Measurements from ENCODE around the gene TIAM2. TPM values are rescaled to one million over a fixed set of nuclear protein-coding genes. Genes with fewer than 3 reads are reported as not detected.
A peak's percentile ranks its signal among the peaks of the same experiment; 100 is the strongest.
"Not testable (repeated sequence)": the region's sequence is repeated elsewhere in the genome, so short reads cannot be mapped to it uniquely, and the experiment has no call there.

TIAM2 gene
- total RNA-seq, 2 experiments from 2014 or later = 10.6 to 11.0 TPM

- H3K27me3 Mint-ChIP-seq = peaks cover 1% of the 10 kb centered on the region
- CTCF ChIA-PET = no interaction called here
- H3K36me3 Mint-ChIP-seq = no peaks in the 10 kb centered on the region
- H3K4me3 Mint-ChIP-seq = no peak overlapping the region
- H3K9me3 Mint-ChIP-seq = no peaks in the 10 kb centered on the region
- intact Hi-C loops (cut with micrococcal nuclease) = no loop called here
- H3K4me1 Mint-ChIP-seq (ENCODE audit: low read depth) = peaks cover 29% of the 10 kb centered on the region
- H3K27ac Mint-ChIP-seq = no peak overlapping the region
- POLR2A ChIA-PET = no interaction called here
- DNase-seq = peak; percentile 46
Measured at GRCh38 chr6:155103816-155104366, 108.8 kb downstream of the TIAM2 start.

- intact Hi-C loops (cut with micrococcal nuclease) = no loop called here
- Mint-ChIP-seq H3K27me3 (peaks cover 1% of the 10 kb centered on the region), H3K4me1 (ENCODE audit: low read depth) (peaks cover 32% of the 10 kb centered on the region), H3K9me3 (no peaks in the 10 kb centered on the region), H3K4me3 (peak overlapping the region; percentile 67), H3K27ac (peak overlapping the region; percentile 41), H3K36me3 (no peaks in the 10 kb centered on the region)
- ChIA-PET POLR2A (no interaction called here), CTCF (no interaction called here)
- DNase-seq = no peak
Measured at GRCh38 chr6:155106456-155107115, 111.5 kb downstream of the TIAM2 start.

- H3K36me3 Mint-ChIP-seq = no peaks in the 10 kb centered on the region
- H3K27me3 Mint-ChIP-seq = peaks cover 3% of the 10 kb centered on the region
- CTCF ChIA-PET = interaction anchor here (1.4 kb wide), 1 partner anchor 180 kb away, joined by 3 read pairs; no protein-coding TSS in a partner anchor
- DNase-seq = no peak
- intact Hi-C loops (cut with micrococcal nuclease) = loop anchor here (1.0 kb wide), 1 partner anchor 9 kb away; no protein-coding TSS in a partner anchor
- peaks cover 32% of the 10 kb centered on the region for H3K4me1 Mint-ChIP-seq (ENCODE audit: low read depth)
- POLR2A ChIA-PET = interaction anchor here (1.2 kb wide), 2 partner anchors 14 to 51 kb away, joined by 4 to 6 read pairs; no protein-coding TSS in a partner anchor
- H3K4me3 Mint-ChIP-seq = peak overlapping the region; percentile 67
- peak overlapping the region; percentile 41 for H3K27ac Mint-ChIP-seq
- no peaks in the 10 kb centered on the region for H3K9me3 Mint-ChIP-seq
Measured at GRCh38 chr6:155107432-155108069, 112.4 kb downstream of the TIAM2 start.

GRCh38 chr6:155108070-155108820 is 113.1 kb downstream of the TIAM2 start:
- H3K4me3 Mint-ChIP-seq = peak overlapping the region; percentile 67
- H3K27me3 Mint-ChIP-seq = peaks cover 4% of the 10 kb centered on the region
- H3K27ac Mint-ChIP-seq = peak overlapping the region; percentile 41
- no peak for DNase-seq
- intact Hi-C loops (cut with micrococcal nuclease) = loop anchor here (1.0 kb wide), 1 partner anchor 8 kb away; no protein-coding TSS in a partner anchor
- H3K36me3 Mint-ChIP-seq = no peaks in the 10 kb centered on the region
- POLR2A ChIA-PET = interaction anchor here (1.2 kb wide), 2 partner anchors 13 to 50 kb away, joined by 4 to 6 read pairs; no protein-coding TSS in a partner anchor
- CTCF ChIA-PET = interaction anchor here (1.4 kb wide), 1 partner anchor 180 kb away, joined by 3 read pairs; no protein-coding TSS in a partner anchor
- peaks cover 36% of the 10 kb centered on the region for H3K4me1 Mint-ChIP-seq (ENCODE audit: low read depth)
- no peaks in the 10 kb centered on the region for H3K9me3 Mint-ChIP-seq

- no peaks in the 10 kb centered on the region for H3K9me3 Mint-ChIP-seq
- H3K4me1 Mint-ChIP-seq (ENCODE audit: low read depth) = peaks cover 32% of the 10 kb centered on the region
- H3K4me3 Mint-ChIP-seq = no peak overlapping the region
- H3K27ac Mint-ChIP-seq = no peak overlapping the region
- ChIA-PET POLR2A (no interaction called here), CTCF (no interaction called here)
- H3K36me3 Mint-ChIP-seq = no peaks in the 10 kb centered on the region
- intact Hi-C loops (cut with micrococcal nuclease) = no loop called here
- DNase-seq = no peak
- H3K27me3 Mint-ChIP-seq = peaks cover 4% of the 10 kb centered on the region
Measured at GRCh38 chr6:155110721-155111120, 115.6 kb downstream of the TIAM2 start.

GRCh38 chr6:155112757-155113156 is 117.6 kb downstream of the TIAM2 start:
- intact Hi-C loops (cut with micrococcal nuclease) = no loop called here
- ChIA-PET POLR2A (no interaction called here), CTCF (no interaction called here)
- Mint-ChIP-seq H3K27me3 (peaks cover 4% of the 10 kb centered on the region), H3K4me3 (no peak overlapping the region), H3K9me3 (no peaks in the 10 kb centered on the region), H3K27ac (no peak overlapping the region), H3K36me3 (no peaks in the 10 kb centered on the region), H3K4me1 (ENCODE audit: low read depth) (peaks cover 34% of the 10 kb centered on the region)
- no peak for DNase-seq

GRCh38 chr6:155115893-155116570 is 120.9 kb downstream of the TIAM2 start:
- H3K27ac Mint-ChIP-seq = peak overlapping the region; percentile 80
- intact Hi-C loops (cut with micrococcal nuclease) = loop anchor here (1.0 to 5.0 kb wide), 5 partner anchors 8 to 64 kb away; no protein-coding TSS in a partner anchor
- peaks cover 23% of the 10 kb centered on the region for H3K4me1 Mint-ChIP-seq (ENCODE audit: low read depth)
- H3K4me3 Mint-ChIP-seq = peak overlapping the region; percentile 10
- H3K36me3 Mint-ChIP-seq = peaks cover 2% of the 10 kb centered on the region
- ChIA-PET CTCF (interaction anchor here (1.3 kb wide), 1 partner anchor 188 kb away, joined by 5 read pairs; no protein-coding TSS in a partner anchor), POLR2A (interaction anchor here (1.1 to 1.8 kb wide), 2 partner anchors 11 to 55 kb away, joined by 3 to 7 read pairs; no protein-coding TSS in a partner anchor)
- peaks cover 2% of the 10 kb centered on the region for H3K27me3 Mint-ChIP-seq
- DNase-seq = no peak
- no peaks in the 10 kb centered on the region for H3K9me3 Mint-ChIP-seq

- no peak for DNase-seq
- Mint-ChIP-seq H3K9me3 (no peaks in the 10 kb centered on the region), H3K27ac (peak overlapping the region; percentile 80), H3K4me1 (ENCODE audit: low read depth) (peaks cover 23% of the 10 kb centered on the region), H3K27me3 (peaks cover 2% of the 10 kb centered on the region), H3K4me3 (peak overlapping the region; percentile 10), H3K36me3 (peaks cover 2% of the 10 kb centered on the region)
- intact Hi-C loops (cut with micrococcal nuclease) = loop anchor here (1.0 to 5.0 kb wide), 5 partner anchors 8 to 64 kb away; no protein-coding TSS in a partner anchor
- ChIA-PET POLR2A (interaction anchor here (1.1 to 1.8 kb wide), 2 partner anchors 10 to 55 kb away, joined by 3 to 7 read pairs; no protein-coding TSS in a partner anchor), CTCF (interaction anchor here (1.3 kb wide), 1 partner anchor 188 kb away, joined by 5 read pairs; no protein-coding TSS in a partner anchor)
Measured at GRCh38 chr6:155116571-155116910, 121.4 kb downstream of the TIAM2 start.

- H3K27ac Mint-ChIP-seq = peak overlapping the region; percentile 42
- peaks cover 2% of the 10 kb centered on the region for H3K36me3 Mint-ChIP-seq
- no peaks in the 10 kb centered on the region for H3K9me3 Mint-ChIP-seq
- DNase-seq = no peak
- peaks cover 23% of the 10 kb centered on the region for H3K4me1 Mint-ChIP-seq (ENCODE audit: low read depth)
- ChIA-PET CTCF (no interaction called here), POLR2A (interaction anchor here (1.1 kb wide), 1 partner anchor 10 kb away, joined by 3 read pairs; no protein-coding TSS in a partner anchor)
- intact Hi-C loops (cut with micrococcal nuclease) = loop anchor here (5.0 kb wide), 1 partner anchor 65 kb away; no protein-coding TSS in a partner anchor
- peaks cover 2% of the 10 kb centered on the region for H3K27me3 Mint-ChIP-seq
- no peak overlapping the region for H3K4me3 Mint-ChIP-seq
Measured at GRCh38 chr6:155117256-155117655, 122.1 kb downstream of the TIAM2 start.

GRCh38 chr6:155117785-155118184 is 122.7 kb downstream of the TIAM2 start:
- no peaks in the 10 kb centered on the region for H3K27me3 Mint-ChIP-seq
- POLR2A ChIA-PET = no interaction called here
- H3K27ac Mint-ChIP-seq = peak overlapping the region; percentile 42
- H3K36me3 Mint-ChIP-seq = peaks cover 2% of the 10 kb centered on the region
- peaks cover 23% of the 10 kb centered on the region for H3K4me1 Mint-ChIP-seq (ENCODE audit: low read depth)
- no peaks in the 10 kb centered on the region for H3K9me3 Mint-ChIP-seq
- CTCF ChIA-PET = no interaction called here
- no peak for DNase-seq
- intact Hi-C loops (cut with micrococcal nuclease) = loop anchor here (5.0 kb wide), 1 partner anchor 65 kb away; no protein-coding TSS in a partner anchor
- H3K4me3 Mint-ChIP-seq = no peak overlapping the region

- H3K36me3 Mint-ChIP-seq, H3K27ac Mint-ChIP-seq, CTCF ChIA-PET, H3K4me3 Mint-ChIP-seq, POLR2A ChIA-PET, H3K27me3 Mint-ChIP-seq, H3K9me3 Mint-ChIP-seq, DNase-seq: not testable (repeated sequence)
- H3K4me1 Mint-ChIP-seq (ENCODE audit: low read depth) = peaks cover 19% of the 10 kb centered on the region
- intact Hi-C loops (cut with micrococcal nuclease) = loop anchor here (5.0 kb wide), 1 partner anchor 67 kb away; no protein-coding TSS in a partner anchor
Measured at GRCh38 chr6:155119201-155119600, 124.1 kb downstream of the TIAM2 start.

Data from activated CD4-positive, alpha-beta memory T cell treated with anti-CD3 and anti-CD28 coated beads for 36 hours (primary cell).